Measurements from ENCODE around the gene KPNB1.

DNA sequence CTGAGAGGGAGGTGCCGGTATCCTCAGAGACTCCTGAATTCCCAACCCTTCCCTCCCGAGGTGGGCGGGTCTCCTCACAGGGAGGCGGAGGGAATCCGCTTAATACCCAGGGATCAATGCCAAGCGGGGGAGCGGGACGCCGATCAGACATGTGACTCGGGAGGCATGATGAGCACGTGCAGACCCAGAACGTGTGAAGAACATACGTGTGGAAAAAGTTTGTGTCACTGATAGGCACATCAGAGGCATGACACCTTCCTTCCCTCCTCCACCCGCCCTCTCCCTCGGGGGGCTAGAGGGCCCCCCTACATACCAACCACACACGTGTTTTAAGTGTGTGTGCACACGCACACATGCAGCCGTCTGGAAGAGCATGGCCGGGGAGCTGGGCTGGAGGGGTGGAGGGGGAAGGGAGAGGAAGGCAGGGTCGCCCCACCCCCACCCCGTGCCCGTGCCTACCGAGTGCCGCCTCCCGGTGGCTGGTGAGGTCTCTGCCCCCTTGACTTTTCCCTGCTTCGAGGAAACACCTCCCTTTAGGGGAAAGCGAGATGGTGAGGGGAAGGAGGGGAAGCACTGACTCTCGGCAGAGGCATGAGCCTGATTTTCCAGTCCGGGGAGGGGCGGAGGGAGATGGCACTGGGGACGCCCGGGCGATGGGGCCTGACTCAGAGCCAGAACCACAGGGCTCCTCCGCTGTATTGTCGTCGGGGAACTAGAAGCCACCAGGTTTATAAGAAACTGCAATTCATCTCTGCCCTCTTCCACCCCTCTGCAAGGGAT is 71.2 kb downstream of the KPNB1 start:
- TF ChIP-seq, protein P1, sequence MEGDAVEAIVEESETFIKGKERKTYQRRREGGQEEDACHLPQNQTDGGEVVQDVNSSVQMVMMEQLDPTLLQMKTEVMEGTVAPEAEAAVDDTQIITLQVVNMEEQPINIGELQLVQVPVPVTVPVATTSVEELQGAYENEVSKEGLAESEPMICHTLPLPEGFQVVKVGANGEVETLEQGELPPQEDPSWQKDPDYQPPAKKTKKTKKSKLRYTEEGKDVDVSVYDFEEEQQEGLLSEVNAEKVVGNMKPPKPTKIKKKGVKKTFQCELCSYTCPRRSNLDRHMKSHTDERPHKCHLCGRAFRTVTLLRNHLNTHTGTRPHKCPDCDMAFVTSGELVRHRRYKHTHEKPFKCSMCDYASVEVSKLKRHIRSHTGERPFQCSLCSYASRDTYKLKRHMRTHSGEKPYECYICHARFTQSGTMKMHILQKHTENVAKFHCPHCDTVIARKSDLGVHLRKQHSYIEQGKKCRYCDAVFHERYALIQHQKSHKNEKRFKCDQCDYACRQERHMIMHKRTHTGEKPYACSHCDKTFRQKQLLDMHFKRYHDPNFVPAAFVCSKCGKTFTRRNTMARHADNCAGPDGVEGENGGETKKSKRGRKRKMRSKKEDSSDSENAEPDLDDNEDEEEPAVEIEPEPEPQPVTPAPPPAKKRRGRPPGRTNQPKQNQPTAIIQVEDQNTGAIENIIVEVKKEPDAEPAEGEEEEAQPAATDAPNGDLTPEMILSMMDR (IDR thresholded peaks at IDR 0.05), result no peak
- no peak for TF ChIP-seq POLR2A (IDR thresholded peaks at IDR 0.05)

Measured in uterus (tissue), 2 donors.